NB4 (cell line): ENCODE measurements around the gene PNRC1.

ENCODE experiments used
- DNase-seq: peaks from one replicate; pipeline ENCODE4 v3.0.0; 2010; ENCODE audit warnings: low read depth
- H3K4me3 ChIP-seq: one replicate; pipeline ENCODE4 v1.5.1; 2011; ENCODE audit warnings: mild to moderate bottlenecking, low read depth, low read length, moderate library complexity
- CTCF ChIP-seq: IDR thresholded peaks from one replicate; pipeline ENCODE4 v1.5.1; 2012; ENCODE audit warnings: low read depth, low read length
- MAX ChIP-seq: IDR thresholded peaks from 2 replicates; pipeline ENCODE4 v1.6.1; 2011; ENCODE audit warnings: low read depth, low read length
- MYC ChIP-seq: IDR thresholded peaks from 2 replicates; pipeline ENCODE4 v1.6.1; 2011; ENCODE audit warnings: low read depth, low read length
- POLR2A ChIP-seq: IDR thresholded peaks from 2 replicates; pipeline ENCODE4 v1.6.1; 2011; ENCODE audit warnings: mild to moderate bottlenecking; ENCODE audit not compliant: insufficient read length; ENCODE audit errors: extremely low read depth

Gene PNRC1

GRCh38 chr6:89132057-89132456, 51.5 kb downstream of the PNRC1 start:
- DNase-seq, result no peak
- H3K4me3 ChIP-seq, result no peak overlapping the region
- TF ChIP-seq CTCF (no peak), MYC (no peak), MAX (no peak), POLR2A (no peak)

GRCh38 chr6:89133981-89134380, 53.4 kb downstream of the PNRC1 start:
- H3K4me3 ChIP-seq, result no peak overlapping the region
- TF ChIP-seq MYC (no peak), POLR2A (no peak), CTCF (no peak), MAX (no peak)
- no peak for DNase-seq

GRCh38 chr6:89134723-89135122, 54.2 kb downstream of the PNRC1 start:
- TF ChIP-seq MYC, result no peak
- H3K4me3 ChIP-seq, result no peak overlapping the region
- DNase-seq, result no peak
